Stimulated activated CD4-positive, alpha-beta T cell treated with anti-CD3 and anti-CD28 coated beads, Interleukin-12 subunit alpha, Interleukin-12 subunit beta, amount 100 ng/mL, for 4 hours (primary cell): Measurements from ENCODE around the gene ARGFX.

Experiments
- DNase-seq: peaks from one replicate; pipeline ENCODE4 v3.0.0-alpha.2; 2020

ARGFX gene

DNA sequence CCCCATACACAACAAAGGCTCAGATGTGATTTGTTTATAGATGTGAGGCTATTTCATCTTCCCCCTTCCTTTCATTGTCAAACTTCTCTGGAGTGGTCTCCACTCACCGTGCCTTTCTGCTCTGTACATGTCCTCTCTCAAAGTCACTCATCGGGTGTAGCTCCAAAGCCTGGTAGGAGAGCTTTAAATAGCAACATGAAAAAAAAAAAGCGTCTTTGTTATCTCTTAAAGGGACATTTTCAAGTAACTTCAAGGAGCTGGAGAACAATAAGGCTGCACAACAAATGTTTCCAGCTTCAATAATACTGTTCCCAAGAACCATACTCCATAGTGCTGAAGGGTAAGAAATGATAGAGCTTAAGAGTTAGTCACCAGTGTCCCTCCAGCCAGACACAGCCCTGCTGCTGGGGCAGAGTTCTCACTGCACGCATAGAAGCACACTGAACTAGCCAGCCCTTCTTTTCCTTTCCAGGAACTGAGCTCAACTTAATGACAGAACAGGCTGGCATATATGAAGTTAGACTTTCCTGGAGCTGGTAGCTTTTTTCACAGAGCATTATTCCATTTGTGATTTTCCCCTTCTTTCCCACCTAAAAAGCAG lies 33.6 kb downstream of the ARGFX start:
- no peak for DNase-seq

DNA sequence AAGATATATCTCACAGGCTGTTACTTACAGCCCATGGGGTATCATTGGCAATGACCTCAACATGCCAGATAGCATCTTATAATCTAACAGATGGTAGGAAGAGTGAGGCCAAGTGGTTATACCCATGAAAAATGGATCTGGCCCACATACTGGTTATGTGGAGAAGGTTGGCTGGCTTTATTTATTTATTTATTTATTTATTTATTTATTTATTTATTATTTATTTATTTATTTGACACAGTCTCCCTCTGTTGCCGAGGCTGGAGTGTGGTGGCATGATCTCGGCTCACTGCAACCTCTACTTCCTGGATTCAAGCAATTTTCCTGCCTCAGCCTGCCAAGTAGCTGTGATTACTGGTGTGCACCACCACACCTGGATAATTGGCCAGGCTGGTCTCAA lies 37.0 kb downstream of the ARGFX start:
- DNase-seq = no peak

DNA sequence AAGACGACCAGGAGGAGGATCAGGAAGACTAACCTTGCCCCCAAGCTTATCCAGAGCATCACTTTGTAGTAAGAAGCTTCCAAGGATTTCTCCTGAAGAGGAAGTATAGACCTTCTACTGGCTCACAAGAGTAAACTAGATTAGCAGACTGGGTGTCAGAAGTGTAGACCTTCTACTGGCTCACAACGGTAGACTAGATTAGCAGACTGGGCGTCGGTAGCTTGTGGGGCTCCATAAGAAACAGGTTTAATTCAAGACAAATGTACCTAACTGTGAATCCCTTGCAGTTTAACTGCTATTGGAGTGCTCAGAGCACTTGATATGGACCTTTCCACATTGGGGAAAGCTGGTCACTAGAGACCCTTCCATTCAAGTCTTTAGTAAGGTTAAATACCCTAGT lies 38.4 kb downstream of the ARGFX start:
- no peak for DNase-seq
